GM12878 (cell line): ENCODE results near the gene ITPR3. TPM values are rescaled to one million over a fixed set of nuclear protein-coding genes. Genes with fewer than 3 reads are reported as not detected.

ENCODE experiments used
- ATAC-seq: fragments of 200-7000 bp; cut with Tn5 transposase; 3 replicates; pipeline ENCODE4 v1.9.1; 2020; ENCODE audit warnings: mild to moderate bottlenecking, moderate library complexity
- BruUV-seq: library from RNA; stranded (reverse); fragments of 400-500 nt; replicated peaks from 2 replicates; lab custom pipeline; 2021; lab: Mats Ljungman, UMichigan
- CTCF ChIA-PET: fragments of 300-600 bp; sonication (Branson Sonifier 250); formaldehyde crosslinking; extraction: SDS; loops from one replicate; lab custom pipeline; 2021; ENCODE audit warnings: inconsistent platforms; lab: Yijun Ruan, JAX
- POLR2A ChIA-PET: fragments of 350-600 bp; formaldehyde crosslinking; extraction: SDS; loops from one replicate; lab custom pipeline; 2021; ENCODE audit warnings: inconsistent platforms; lab: Charles Lee
- RAD21 ChIA-PET: fragments of 300-600 bp; sonication (Branson Sonifier 250); formaldehyde crosslinking; loops from one replicate; lab custom pipeline; 2023; ENCODE audit warnings: antibody characterized with exemption; ENCODE audit not compliant: unreplicated experiment; lab: Charles Lee
- SMC1A ChIA-PET: fragments of 300-600 bp; sonication (Branson Sonifier 250); formaldehyde crosslinking; loops from one replicate; lab custom pipeline; 2023; ENCODE audit not compliant: unreplicated experiment, uncharacterized antibody; lab: Charles Lee
- DNase-seq: peaks from one replicate; pipeline ENCODE4 v3.0.0-alpha.2; 2011; ENCODE audit warnings: low read depth, low spot score
- FAIRE-seq: peaks from 3 replicates; lab custom pipeline; 2011; peaks lifted over from hg19 to GRCh38; lab: Jason Lieb, UNC
- H2AFZ ChIP-seq: 2 replicates; pipeline ENCODE4 v1.6.0; 2011; ENCODE audit warnings: low read depth, low read length, control low read depth; ENCODE audit not compliant: control insufficient read depth
- H3K27ac ChIP-seq: 2 replicates; pipeline ENCODE4 v1.5.1; 2011; ENCODE audit warnings: control low read depth; ENCODE audit not compliant: control insufficient read depth, insufficient read depth
- H3K27me3 ChIP-seq, 2 experiments: replicated peaks in 1 of 2; 2 replicates each; pipeline versions ENCODE4 v1.6.0 to v1.6.1; 2011; ENCODE audit warnings: low read length in 1 of 2; ENCODE audit not compliant: control insufficient read depth in 2 of 2, insufficient read depth in 2 of 2
- H3K36me3 ChIP-seq, 2 experiments: 2 replicates each; pipeline ENCODE4 v1.5.1; 2011; ENCODE audit warnings: low read length in 1 of 2; ENCODE audit not compliant: control insufficient read depth in 2 of 2, insufficient read depth in 2 of 2
- H3K4me1 ChIP-seq: 2 replicates; pipeline ENCODE4 v1.6.1; 2011; ENCODE audit warnings: mild to moderate bottlenecking, low read length, moderate library complexity, mixed read lengths; ENCODE audit not compliant: control insufficient read depth, insufficient read depth
- H3K4me2 ChIP-seq: 2 replicates; pipeline ENCODE4 v1.6.0; 2011; ENCODE audit warnings: control low read depth; ENCODE audit not compliant: control insufficient read depth, insufficient read depth
- H3K4me3 ChIP-seq: fragments of 200-600 bp; sonication (generic); 2 replicates; pipeline ENCODE4 v1.5.1; 2016
- H3K79me2 ChIP-seq: 2 replicates; pipeline ENCODE4 v1.6.0; 2011; ENCODE audit warnings: low read length; ENCODE audit not compliant: control insufficient read depth, insufficient read depth
- H3K9ac ChIP-seq: 2 replicates; pipeline ENCODE4 v1.8.0; 2011; ENCODE audit warnings: low read length, control low read depth, mixed read lengths; ENCODE audit not compliant: control insufficient read depth, insufficient read depth
- H3K9me3 ChIP-seq: replicated peaks from 3 replicates; pipeline ENCODE4 v1.5.1; 2011; ENCODE audit warnings: mild to moderate bottlenecking, low read length; ENCODE audit not compliant: control insufficient read depth, insufficient read depth
- H4K20me1 ChIP-seq: 2 replicates; pipeline ENCODE4 v1.6.0; 2011; ENCODE audit not compliant: control insufficient read depth, insufficient read depth
- CBX3 ChIP-seq: fragments of 200-600 bp; sonication (generic); IDR thresholded peaks from 2 replicates; pipeline ENCODE4 v1.6.1; 2016; ENCODE audit warnings: low read depth, borderline replicate concordance
- CBX5 ChIP-seq: sonication (generic); IDR thresholded peaks from 2 replicates; pipeline ENCODE4 v1.6.1; 2016; ENCODE audit warnings: low read depth, moderate library complexity, mild to moderate bottlenecking, inconsistent platforms
- CUX1 ChIP-seq: IDR thresholded peaks from 2 replicates; pipeline ENCODE4 v1.6.1; 2012; ENCODE audit warnings: improper control_type of control experiment, low read depth, low read length; ENCODE audit not compliant: insufficient replicate concordance
- EP300 ChIP-seq, 2 experiments: fragments of 150-350 bp in 1 of 2; IDR thresholded peaks; 2 replicates each; pipeline ENCODE4 v1.6.1; 2011 to 2012; ENCODE audit warnings: low read depth in 2 of 2, low read length in 2 of 2, borderline replicate concordance in 1 of 2, improper control_type of control experiment in 1 of 2, inconsistent platforms in 1 of 2; ENCODE audit not compliant: control insufficient read depth in 1 of 2
- HDAC2 ChIP-seq: fragments of 200-600 bp; sonication (generic); IDR thresholded peaks from 2 replicates; pipeline ENCODE4 v1.6.1; 2017
- HDAC6 ChIP-seq: fragments of 200-600 bp; sonication (generic); IDR thresholded peaks from one replicate; pipeline ENCODE4 v1.8.0; 2017; ENCODE audit warnings: antibody characterized with exemption; ENCODE audit not compliant: unreplicated experiment
- MLLT1 ChIP-seq: fragments of 450-650 bp; IDR thresholded peaks from 2 replicates; pipeline ENCODE4 v1.6.1; 2016; ENCODE audit warnings: mild to moderate bottlenecking
- RELB ChIP-seq: fragments of 450-650 bp; IDR thresholded peaks from 2 replicates; pipeline ENCODE4 v1.6.1; 2017; ENCODE audit warnings: low read depth, mild to moderate bottlenecking, moderate library complexity
- RUNX3 ChIP-seq: IDR thresholded peaks from 2 replicates; pipeline ENCODE4 v1.6.1; 2012; ENCODE audit warnings: low read length, inconsistent platforms
- SIN3A ChIP-seq: IDR thresholded peaks from 2 replicates; pipeline ENCODE4 v1.6.1; 2012; ENCODE audit warnings: low read depth, low read length, improper control_type of control experiment
- SMARCA5 ChIP-seq: fragments of 450-650 bp; IDR thresholded peaks from 2 replicates; pipeline ENCODE4 v1.6.1; 2017; ENCODE audit warnings: mild to moderate bottlenecking
- ZNF24 ChIP-seq: fragments of 450-650 bp; IDR thresholded peaks from 2 replicates; pipeline ENCODE4 v1.6.1; 2017; ENCODE audit warnings: antibody characterized with exemption, mild to moderate bottlenecking
- ZNF622 ChIP-seq: fragments of 450-650 bp; IDR thresholded peaks from 2 replicates; pipeline ENCODE4 v1.6.1; 2017; ENCODE audit warnings: mild to moderate bottlenecking, inconsistent platforms
- WGBS: methylation state at CpG from one replicate; pipeline ENCODE4 v1.1.6; 2016; ENCODE audit warnings: low lambda C conversion rate; ENCODE audit not compliant: insufficient replicate concordance, insufficient coverage; ENCODE audit errors: missing lambda C conversion rate; 5-methylcytosine and 5-hydroxymethylcytosine counted together
- in situ Hi-C: fragments of 300-500 bp; cut with MboI; formaldehyde crosslinking; loops from 9 replicates; pipeline ENCODE4 v1.14.3; 2018; ENCODE audit warnings: mixed read lengths
- intact Hi-C: fragments of 100-400 bp; cut with micrococcal nuclease; formaldehyde crosslinking; loops from one replicate; pipeline ENCODE4 v1.14.2; 2022; ENCODE audit not compliant: unreplicated experiment
- polyA plus RNA-seq, 11 experiments: library from polyadenylated mRNA; depleted of rRNA in 4 of 11; unstranded in 6 of 11; stranded (reverse) in 5 of 11; fragments of >200 nt; fragmentation: Nextera tagmentation in 4 of 11; fragmentation: Illumina TruSeq in 1 of 11; extraction: Ambion mirVana in 4 of 11; extraction: Trizol in 1 of 11; gene quantifications; 1 replicate in 1 of 11; 2 replicates in 10 of 11; pipeline versions ENCODE4 v1.2.1 to v1.2.3, GENCODE V29; 2011 to 2016; ENCODE audit warnings: inconsistent platforms in 2 of 11, missing spikeins in 2 of 11, low read depth in 1 of 11
- total RNA-seq, 4 experiments: library from RNA; depleted of rRNA in 3 of 4; stranded (reverse); fragments of >200 nt in 3 of 4; fragmentation: Illumina TruSeq in 1 of 4; extraction: Trizol in 1 of 4; gene quantifications; 2 replicates each; pipeline versions ENCODE4 v1.2.1 to v1.2.3, GENCODE V29; 2013 to 2021
- TF ChIP-seq, protein P1 (sequence below): IDR thresholded peaks from 2 replicates; pipeline ENCODE4 v1.6.1; 2012; ENCODE audit warnings: low read depth, low read length, improper control_type of control experiment

The ITPR3 gene
- total and polyA plus RNA-seq, 10 of the 15 experiments (the other 5 are each of a cell fraction or from before 2014, with no cell fraction given) = 0.32 to 34.0 (median 11.9) TPM

- TF ChIP-seq EP300 (IDR thresholded peaks at IDR 0.05; ENCODE audit: borderline replicate concordance in 1 of 2, control insufficient read depth in 1 of 2, low read depth in 2 of 2, low read length in 2 of 2) = no peak
- TF ChIP-seq CBX5 = no peak
- no peak for TF ChIP-seq SMARCA5
- no peak for TF ChIP-seq RUNX3
- TF ChIP-seq, all 136 proteins: peak for 0
These were observed 117.0 kb downstream of the ITPR3 start (continued) for GRCh38 chr6:33738153-33738552.

- no peak overlapping the region for H3K4me3 ChIP-seq
- H3K9me3 ChIP-seq = no peaks in the 10 kb centered on the region
- no TSS peak for BruUV-seq
- in situ Hi-C loops (no loop called here), intact Hi-C loops (no loop called here)
- WGBS = 28% methylated on average over 5 of the region's 5 CpGs
- ATAC-seq = no peak
- SMC1A ChIA-PET = interaction anchor here (0.8 kb wide), 1 partner anchor 24 kb away, joined by 3 read pairs; no protein-coding TSS in a partner anchor
- no peak for FAIRE-seq
- no peak overlapping the region for H2AFZ ChIP-seq
- no peak overlapping the region for H3K4me2 ChIP-seq
- H3K79me2 ChIP-seq = no peaks in the 10 kb centered on the region
- H4K20me1 ChIP-seq = no peaks in the 10 kb centered on the region
- POLR2A ChIA-PET = no interaction called here
- no peaks in the 10 kb centered on the region; a peak in 1 of 4 replicates for H3K27me3 ChIP-seq
- CTCF ChIA-PET = no interaction called here
- RAD21 ChIA-PET = no interaction called here
- no peak for DNase-seq
- no peaks in the 10 kb centered on the region for H3K4me1 ChIP-seq
- no peak overlapping the region for H3K9ac ChIP-seq
- no peak overlapping the region for H3K27ac ChIP-seq
- no peaks in the 10 kb centered on the region for H3K36me3 ChIP-seq
- TF ChIP-seq RUNX3 = no peak
- no peak for TF ChIP-seq HDAC2
- no peak for TF ChIP-seq SIN3A
- no peak for TF ChIP-seq ZNF622
- TF ChIP-seq, protein P1, sequence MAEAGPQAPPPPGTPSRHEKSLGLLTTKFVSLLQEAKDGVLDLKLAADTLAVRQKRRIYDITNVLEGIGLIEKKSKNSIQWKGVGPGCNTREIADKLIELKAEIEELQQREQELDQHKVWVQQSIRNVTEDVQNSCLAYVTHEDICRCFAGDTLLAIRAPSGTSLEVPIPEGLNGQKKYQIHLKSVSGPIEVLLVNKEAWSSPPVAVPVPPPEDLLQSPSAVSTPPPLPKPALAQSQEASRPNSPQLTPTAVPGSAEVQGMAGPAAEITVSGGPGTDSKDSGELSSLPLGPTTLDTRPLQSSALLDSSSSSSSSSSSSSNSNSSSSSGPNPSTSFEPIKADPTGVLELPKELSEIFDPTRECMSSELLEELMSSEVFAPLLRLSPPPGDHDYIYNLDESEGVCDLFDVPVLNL = no peak
- no peak for TF ChIP-seq CBX3
- TF ChIP-seq HDAC6 = no peak
- no peak for TF ChIP-seq MLLT1
- TF ChIP-seq RELB = no peak
- TF ChIP-seq ZNF24 = no peak
- TF ChIP-seq CUX1 = no peak
These were observed 117.8 kb downstream of the ITPR3 start for GRCh38 chr6:33738879-33739278.
